Measurements from ENCODE around the gene OR11L1. TPM values are rescaled to one million over a fixed set of nuclear protein-coding genes. Genes with fewer than 3 reads are reported as not detected.

The OR11L1 gene
- polyA plus RNA-seq, 1 of the 3 experiments (the other 2 are of a cell fraction) = not detected

DNA sequence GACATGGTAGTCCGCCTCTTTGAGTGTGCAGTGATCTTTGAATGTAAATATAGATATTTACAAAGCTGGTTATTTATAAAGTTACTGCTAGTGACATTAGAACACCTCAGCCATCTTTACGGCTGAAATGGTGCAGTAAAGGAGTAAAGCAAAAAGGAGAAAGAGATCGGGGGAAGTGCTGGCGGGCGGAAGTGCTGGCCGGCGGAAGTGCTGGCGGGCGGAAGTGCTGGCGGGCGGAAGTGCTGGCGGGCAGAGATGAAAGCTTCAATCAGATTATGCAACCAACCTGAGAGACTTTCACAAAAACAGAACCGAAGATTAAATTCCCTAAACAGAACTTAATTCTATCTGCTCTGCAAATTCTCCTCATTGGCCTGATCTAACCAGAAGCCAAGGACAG lies 16.3 kb downstream of the OR11L1 start:
- Histone ChIP-seq H3K9me3 (no peaks in the 10 kb centered on the region), H3K27me3 (ENCODE audit: insufficient read depth) (no peaks in the 10 kb centered on the region), H3K4me2 (no peak overlapping the region), H4K20me1 (ENCODE audit: insufficient read depth) (no peaks in the 10 kb centered on the region), H3K36me3 (replicated peaks in 1 of 2; ENCODE audit: control insufficient read depth in 1 of 2, insufficient read depth in 2 of 2, low read length in 1 of 2) (no peaks in the 10 kb centered on the region), H3K79me2 (ENCODE audit: insufficient read depth) (no peaks in the 10 kb centered on the region), H3K4me3 (ENCODE audit: low read depth in 2 of 2, low read length in 1 of 2) (no peak overlapping the region), H3F3A (replicated peaks; ENCODE audit: insufficient read depth) (no peaks in the 10 kb centered on the region), H3K27ac (ENCODE audit: low read depth in 2 of 2, low read length in 1 of 2) (no peak overlapping the region), H3K9ac (no peak overlapping the region), H3K4me1 (ENCODE audit: control insufficient read depth in 1 of 2, insufficient read depth in 2 of 2, low read depth in 1 of 2, low read length in 1 of 2) (no peaks in the 10 kb centered on the region), H2AFZ (ENCODE audit: low read depth) (peak overlapping the region; percentile 41; the same call in 1 of the 2 replicates), H3K9me2 (no peaks in the 10 kb centered on the region; the same call in 1 of the 2 replicates)
- no peak for DNase-seq
- 13% methylated on average over 13 of the region's 13 CpGs for WGBS (ENCODE audit: low lambda C conversion rate)
- CTCF ChIA-PET = no interaction called here
- POLR2A ChIA-PET = no interaction called here
- TF ChIP-seq, protein P1, sequence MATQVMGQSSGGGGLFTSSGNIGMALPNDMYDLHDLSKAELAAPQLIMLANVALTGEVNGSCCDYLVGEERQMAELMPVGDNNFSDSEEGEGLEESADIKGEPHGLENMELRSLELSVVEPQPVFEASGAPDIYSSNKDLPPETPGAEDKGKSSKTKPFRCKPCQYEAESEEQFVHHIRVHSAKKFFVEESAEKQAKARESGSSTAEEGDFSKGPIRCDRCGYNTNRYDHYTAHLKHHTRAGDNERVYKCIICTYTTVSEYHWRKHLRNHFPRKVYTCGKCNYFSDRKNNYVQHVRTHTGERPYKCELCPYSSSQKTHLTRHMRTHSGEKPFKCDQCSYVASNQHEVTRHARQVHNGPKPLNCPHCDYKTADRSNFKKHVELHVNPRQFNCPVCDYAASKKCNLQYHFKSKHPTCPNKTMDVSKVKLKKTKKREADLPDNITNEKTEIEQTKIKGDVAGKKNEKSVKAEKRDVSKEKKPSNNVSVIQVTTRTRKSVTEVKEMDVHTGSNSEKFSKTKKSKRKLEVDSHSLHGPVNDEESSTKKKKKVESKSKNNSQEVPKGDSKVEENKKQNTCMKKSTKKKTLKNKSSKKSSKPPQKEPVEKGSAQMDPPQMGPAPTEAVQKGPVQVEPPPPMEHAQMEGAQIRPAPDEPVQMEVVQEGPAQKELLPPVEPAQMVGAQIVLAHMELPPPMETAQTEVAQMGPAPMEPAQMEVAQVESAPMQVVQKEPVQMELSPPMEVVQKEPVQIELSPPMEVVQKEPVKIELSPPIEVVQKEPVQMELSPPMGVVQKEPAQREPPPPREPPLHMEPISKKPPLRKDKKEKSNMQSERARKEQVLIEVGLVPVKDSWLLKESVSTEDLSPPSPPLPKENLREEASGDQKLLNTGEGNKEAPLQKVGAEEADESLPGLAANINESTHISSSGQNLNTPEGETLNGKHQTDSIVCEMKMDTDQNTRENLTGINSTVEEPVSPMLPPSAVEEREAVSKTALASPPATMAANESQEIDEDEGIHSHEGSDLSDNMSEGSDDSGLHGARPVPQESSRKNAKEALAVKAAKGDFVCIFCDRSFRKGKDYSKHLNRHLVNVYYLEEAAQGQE (IDR thresholded peaks at IDR 0.05; ENCODE audit: low read depth, low read length) = no peak
- TF ChIP-seq RFX5 (IDR thresholded peaks at IDR 0.05; ENCODE audit: low read length) = no peak
- TF ChIP-seq GABPA (IDR thresholded peaks at IDR 0.05; ENCODE audit: low read depth) = no peak

DNA sequence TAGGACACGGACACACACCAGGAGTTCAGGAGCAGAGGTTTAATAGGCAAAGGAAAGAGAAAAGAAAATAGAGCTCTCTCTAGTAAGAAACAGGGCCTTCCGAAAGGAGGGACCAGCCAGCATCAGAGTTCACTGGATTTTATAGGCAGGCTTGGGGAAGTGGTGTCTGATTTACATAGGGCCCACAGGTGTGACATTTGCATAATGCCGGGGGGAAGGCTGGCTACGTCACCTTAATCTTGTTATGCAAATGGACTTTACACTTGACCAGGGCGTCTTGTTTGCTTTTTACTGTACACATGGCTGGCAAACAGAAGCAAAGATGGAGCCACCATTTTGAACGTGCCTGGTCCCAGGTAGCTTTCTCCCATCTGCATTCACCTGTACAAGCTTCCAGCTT lies 17.7 kb downstream of the OR11L1 start, which contains the start of gene OR14A16:
TSS of gene OR14A16 (minus strand) at position 97 of the 400 bp plus-strand sequence. CDS start 8,390 bp downstream, outside the sequence.
- ChIA-PET POLR2A (no interaction called here), CTCF (interaction anchor here (0.5 kb wide), 1 partner anchor 97 kb away, joined by 3 read pairs; no protein-coding TSS in a partner anchor)
- H3K27me3 ChIP-seq (ENCODE audit: insufficient read depth) = no peaks in the 10 kb centered on the region
- H3K4me1 ChIP-seq (ENCODE audit: control insufficient read depth in 1 of 2, insufficient read depth in 2 of 2, low read depth in 1 of 2, low read length in 1 of 2) = no peaks in the 10 kb centered on the region
- no peak within 1 kb of the TSS for H3K4me3 ChIP-seq (ENCODE audit: low read depth in 2 of 2, low read length in 1 of 2)
- DNase-seq = no peak
- H3K9me2 ChIP-seq = no peaks in the 10 kb centered on the region; the same call in 1 of the 2 replicates
- H3K27ac ChIP-seq (ENCODE audit: low read depth in 2 of 2, low read length in 1 of 2) = no peak within 1 kb of the TSS
- no peak for TF ChIP-seq TEAD4 (IDR thresholded peaks at IDR 0.05; ENCODE audit: borderline replicate concordance, insufficient read depth)
- TF ChIP-seq MXI1 (IDR thresholded peaks at IDR 0.05; ENCODE audit: low read depth, low read length) = no peak
- no peak for TF ChIP-seq FOXM1 (IDR thresholded peaks at IDR 0.05; ENCODE audit: low read depth)
- no peak for TF ChIP-seq SMC3 (IDR thresholded peaks at IDR 0.05; ENCODE audit: low read depth, low read length)
- TF ChIP-seq SIN3A (IDR thresholded peaks at IDR 0.05; ENCODE audit: borderline replicate concordance, low read depth, low read length) = no peak
- no peak for TF ChIP-seq RCOR1 (IDR thresholded peaks at IDR 0.05; ENCODE audit: low read length)
- TF ChIP-seq EP300 (IDR thresholded peaks at IDR 0.05; ENCODE audit: borderline replicate concordance in 1 of 2, low read depth in 1 of 2, low read length in 1 of 2) = no peak
- TF ChIP-seq RXRA (IDR thresholded peaks at IDR 0.05; ENCODE audit: borderline replicate concordance, low read depth) = no peak
- TF ChIP-seq, protein P2, sequence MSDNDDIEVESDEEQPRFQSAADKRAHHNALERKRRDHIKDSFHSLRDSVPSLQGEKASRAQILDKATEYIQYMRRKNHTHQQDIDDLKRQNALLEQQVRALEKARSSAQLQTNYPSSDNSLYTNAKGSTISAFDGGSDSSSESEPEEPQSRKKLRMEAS (IDR thresholded peaks at IDR 0.05; ENCODE audit: low read depth) = no peak
- TF ChIP-seq FOSL2 (IDR thresholded peaks at IDR 0.05; ENCODE audit: borderline replicate concordance, low read depth) = no peak
- no peak for TF ChIP-seq TCF12 (IDR thresholded peaks at IDR 0.05)
- H3K9ac ChIP-seq = no peak within 1 kb of the TSS
- H3K4me2 ChIP-seq = no peak within 1 kb of the TSS
- no peaks in the 10 kb centered on the region for H3K9me3 ChIP-seq
- no peaks in the 10 kb centered on the region for H3F3A ChIP-seq (replicated peaks; ENCODE audit: insufficient read depth)
- H3K79me2 ChIP-seq (ENCODE audit: insufficient read depth) = no peaks in the 10 kb centered on the region
- H4K20me1 ChIP-seq (ENCODE audit: insufficient read depth) = no peaks in the 10 kb centered on the region
- H3K36me3 ChIP-seq (replicated peaks in 1 of 2; ENCODE audit: control insufficient read depth in 1 of 2, insufficient read depth in 2 of 2, low read length in 1 of 2) = no peaks in the 10 kb centered on the region
- H2AFZ ChIP-seq (ENCODE audit: low read depth) = no peak within 1 kb of the TSS
- WGBS (ENCODE audit: low lambda C conversion rate) = 0% methylated on average over 6 of the region's 6 CpGs

All from SK-N-SH (cell line).